ENCODE results near the gene SRP14.

Gene SRP14

GRCh38 chr15:39990706-39991105 is 48.3 kb downstream of the SRP14 start:
- no peak for DNase-seq (ENCODE audit: low read depth in 2 of 2, low spot score in 1 of 2)

GRCh38 chr15:39987821-39988220 is 51.2 kb downstream of the SRP14 start:
- no peak for DNase-seq (ENCODE audit: low read depth in 2 of 2, low spot score in 1 of 2)

Measured in stimulated activated CD8-positive, alpha-beta memory T cell treated with anti-CD3 and anti-CD28 coated beads, Interleukin-4, amount 100 ng/mL, for 1 hour (primary cell).